HG03159 (cell line): ENCODE data around the gene TIMM8B.
A peak's percentile ranks its signal among the peaks of the same experiment; 100 is the strongest.
"Not testable (repeated sequence)": the region's sequence is repeated elsewhere in the genome, so short reads cannot be mapped to it uniquely, and the experiment has no call there.

Source experiments
- ATAC-seq: cut with Tn5 transposase; IDR thresholded peaks from one replicate; pipeline ENCODE4 v1.9.1; 2021; ENCODE audit warnings: mild to moderate bottlenecking, moderate library complexity; ENCODE audit not compliant: unreplicated experiment

TIMM8B gene, protein sequence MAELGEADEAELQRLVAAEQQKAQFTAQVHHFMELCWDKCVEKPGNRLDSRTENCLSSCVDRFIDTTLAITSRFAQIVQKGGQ

DNA sequence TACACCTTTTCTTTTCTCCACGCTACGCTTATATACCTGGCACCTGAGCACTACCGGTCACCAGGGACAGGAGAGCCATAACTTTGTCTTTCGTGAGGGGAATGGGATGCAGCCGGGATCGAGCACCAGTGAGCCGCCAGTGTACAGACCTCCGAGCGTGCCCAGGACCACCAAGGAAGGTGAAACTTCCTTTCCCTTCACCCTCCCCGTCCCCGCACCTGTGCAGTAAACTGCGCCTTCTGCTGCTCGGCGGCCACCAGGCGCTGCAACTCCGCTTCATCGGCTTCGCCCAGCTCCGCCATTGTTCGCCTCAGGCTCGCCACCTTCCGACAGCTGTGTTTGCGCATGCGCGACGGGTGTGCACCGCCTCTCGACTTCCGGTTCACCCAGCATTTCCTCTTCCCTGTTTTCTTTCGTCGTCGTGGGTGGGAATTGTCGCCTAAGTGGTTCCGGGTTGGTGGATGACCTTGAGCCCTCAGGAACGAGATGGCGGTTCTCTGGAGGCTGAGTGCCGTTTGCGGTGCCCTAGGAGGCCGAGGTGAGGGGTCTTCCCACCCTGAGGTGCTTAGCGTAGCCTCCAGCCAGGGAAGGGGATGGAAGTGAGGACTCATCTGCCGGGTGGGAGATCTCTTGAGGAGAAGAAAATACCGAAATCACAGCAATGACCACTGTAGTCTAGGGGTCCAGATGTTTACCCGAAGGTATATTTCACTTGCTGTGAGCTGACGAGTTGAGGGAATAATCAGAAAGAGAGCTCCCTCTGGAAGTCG is at the start of gene TIMM8B, which contains the start of gene SDHD:
TSS of gene TIMM8B (minus strand) at position 335 of the 770 bp plus-strand sequence. CDS start at position 302, 33 bp downstream.
TSS of gene SDHD (plus strand) at position 452 of the 770 bp plus-strand sequence. CDS start at position 487, 35 bp downstream.
- peak; percentile 91 for ATAC-seq

DNA sequence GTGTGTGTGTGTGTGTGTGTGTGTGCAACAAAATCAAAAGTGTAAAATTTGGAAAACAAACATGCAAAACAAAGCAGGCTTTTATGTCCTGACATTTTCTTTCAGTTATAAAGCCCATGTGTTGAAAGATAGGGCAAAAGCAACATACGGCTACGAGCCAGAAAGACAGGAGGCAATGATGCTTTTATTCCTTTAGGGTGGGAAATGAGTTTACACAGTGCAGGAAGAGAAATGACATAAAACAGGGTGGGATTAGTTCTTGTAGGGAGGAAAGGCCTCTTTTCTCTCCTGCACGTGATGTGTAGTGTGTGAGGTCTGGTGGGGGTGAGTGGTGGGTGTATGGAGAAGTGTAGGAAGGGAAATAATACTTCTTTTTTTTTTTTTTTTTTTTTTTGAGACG is 47.9 kb upstream of the TIMM8B start:
- no peak for ATAC-seq

DNA sequence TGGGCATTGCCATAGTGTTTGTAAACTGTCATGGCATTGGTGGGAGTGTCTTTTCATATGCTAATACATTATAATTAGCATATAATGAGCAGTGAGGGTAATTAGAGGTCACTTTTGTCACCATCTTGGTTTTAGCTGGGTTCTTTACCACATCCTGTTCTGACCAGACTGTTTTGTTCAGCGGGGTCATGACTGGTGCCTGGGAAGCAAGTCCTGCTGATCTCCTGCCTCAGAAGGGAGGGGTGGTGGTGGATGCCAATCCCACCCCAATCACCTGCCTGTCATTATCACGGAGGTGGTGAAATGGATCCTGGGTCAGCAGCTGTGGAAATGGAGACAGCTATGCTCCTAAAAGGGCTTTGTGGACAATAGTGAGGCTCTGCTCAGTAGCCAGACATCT is 46.2 kb upstream of the TIMM8B start:
- ATAC-seq = no peak

DNA sequence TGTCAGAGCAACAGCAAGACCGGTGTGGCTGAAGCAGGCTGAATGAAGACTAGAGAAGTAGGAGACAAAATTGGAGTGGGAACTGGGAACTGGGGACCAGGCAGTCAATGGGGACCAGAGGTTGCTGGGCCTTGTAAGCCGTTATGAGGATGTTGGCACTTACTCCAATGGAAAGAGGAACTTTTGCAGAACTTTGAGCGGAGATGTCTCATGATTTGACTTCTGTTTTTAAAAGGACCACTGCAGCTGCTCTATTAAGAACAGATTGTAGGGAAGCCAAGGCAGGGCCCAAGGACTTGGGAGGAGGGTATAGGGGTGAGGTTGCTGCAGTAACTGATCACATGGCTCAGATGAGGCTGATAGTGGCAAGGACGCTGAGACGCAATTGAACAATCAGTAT is 43.1 kb upstream of the TIMM8B start:
- no peak for ATAC-seq

DNA sequence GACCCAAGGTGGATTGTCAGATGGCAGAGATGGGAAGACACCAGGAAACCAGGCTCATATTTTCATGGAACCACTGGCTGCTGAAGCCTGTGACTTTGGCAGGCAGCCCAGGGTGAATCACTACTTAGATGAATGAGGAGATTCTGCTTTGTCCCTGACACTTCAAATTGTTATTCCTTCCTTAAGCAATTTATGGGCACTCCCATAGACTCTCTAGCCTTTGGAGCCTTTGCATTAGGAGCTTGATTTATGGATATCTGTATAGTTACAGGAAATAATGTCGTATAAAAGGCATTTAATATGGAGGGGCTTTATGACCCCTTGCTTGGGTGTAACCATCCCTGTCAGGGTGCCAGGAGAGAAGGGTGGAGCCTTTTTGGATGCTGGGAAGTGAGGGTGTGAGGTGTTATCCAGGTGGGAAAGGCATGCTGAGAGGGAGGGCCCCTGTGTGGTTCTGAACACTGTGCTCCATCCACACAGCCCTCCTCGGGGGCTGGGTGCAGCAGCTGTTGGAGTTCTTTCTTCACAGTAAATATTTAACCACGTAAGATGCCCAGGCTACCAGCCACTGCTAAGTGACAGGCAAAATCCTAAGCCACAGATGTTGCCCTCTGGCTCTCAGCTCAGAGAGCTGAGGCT is 42.0 kb upstream of the TIMM8B start:
- no peak for ATAC-seq

DNA sequence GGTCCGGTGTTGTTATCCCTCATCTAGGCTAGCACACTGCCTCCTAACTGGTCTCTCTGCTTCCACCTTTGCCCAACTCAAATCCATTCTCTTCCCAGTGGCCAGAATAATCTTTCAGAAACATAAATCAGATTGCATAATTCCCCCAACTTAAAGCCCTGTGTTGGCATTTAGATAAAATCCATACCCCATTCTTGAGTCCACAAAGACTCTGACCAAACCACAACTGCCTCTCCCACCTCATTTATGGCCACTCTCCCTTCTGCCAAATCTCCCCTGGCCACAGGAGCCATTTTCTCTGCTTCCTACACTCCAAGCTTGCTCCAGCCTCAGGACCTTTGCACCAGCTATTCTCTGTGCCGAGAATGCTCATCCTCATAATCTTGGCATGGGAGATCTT is 40.5 kb upstream of the TIMM8B start:
- ATAC-seq = no peak

DNA sequence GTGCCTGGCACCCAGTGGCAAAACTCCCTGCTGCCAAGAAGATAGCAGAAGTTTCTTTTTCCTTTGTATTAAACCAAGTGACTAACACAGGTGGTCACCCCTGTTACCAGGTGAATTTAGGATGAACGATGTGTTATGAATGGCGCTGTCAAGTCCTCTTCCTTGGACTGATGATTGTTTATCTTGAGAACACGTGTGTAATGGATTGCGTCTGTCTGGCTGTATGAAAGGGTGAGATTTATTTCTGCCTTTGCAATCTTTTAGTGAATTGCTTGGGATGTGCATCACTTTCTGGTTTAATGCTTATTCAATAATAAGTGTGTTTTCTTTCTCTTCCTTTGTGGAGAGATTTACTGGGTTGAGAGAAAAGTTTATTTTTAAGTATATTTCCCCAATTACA is 36.6 kb upstream of the TIMM8B start:
- ATAC-seq = no peak

DNA sequence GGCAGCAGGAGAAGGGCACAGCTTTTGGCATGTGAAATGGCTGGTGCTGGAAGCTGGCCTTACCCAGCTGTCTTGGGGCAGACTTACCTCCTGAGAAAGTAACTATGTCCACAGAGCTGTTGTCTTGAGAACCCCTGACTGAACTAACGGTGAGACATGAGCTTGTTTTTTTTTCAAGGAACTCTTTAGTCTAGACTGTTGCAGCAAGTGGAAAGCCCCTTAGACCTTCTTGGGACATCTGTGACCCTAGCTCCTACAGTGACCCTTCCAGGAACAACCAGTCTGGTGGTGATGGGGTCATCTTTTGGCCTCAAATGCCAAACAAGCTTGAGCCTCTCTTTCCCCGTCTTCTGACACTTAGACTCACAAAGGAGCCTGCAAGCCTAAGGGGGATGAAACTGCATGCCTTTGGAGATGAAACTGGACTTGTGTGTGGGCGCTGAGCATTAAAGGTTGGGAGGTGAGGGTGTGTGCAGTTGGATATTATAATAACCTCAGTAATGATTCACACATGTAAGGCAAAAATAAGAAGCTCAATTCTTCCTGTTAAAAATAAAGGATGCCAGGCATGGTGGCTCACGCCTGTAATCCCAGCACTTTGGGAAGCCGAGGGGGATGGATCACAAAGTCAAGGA is 35.5 kb upstream of the TIMM8B start:
- no peak for ATAC-seq

DNA sequence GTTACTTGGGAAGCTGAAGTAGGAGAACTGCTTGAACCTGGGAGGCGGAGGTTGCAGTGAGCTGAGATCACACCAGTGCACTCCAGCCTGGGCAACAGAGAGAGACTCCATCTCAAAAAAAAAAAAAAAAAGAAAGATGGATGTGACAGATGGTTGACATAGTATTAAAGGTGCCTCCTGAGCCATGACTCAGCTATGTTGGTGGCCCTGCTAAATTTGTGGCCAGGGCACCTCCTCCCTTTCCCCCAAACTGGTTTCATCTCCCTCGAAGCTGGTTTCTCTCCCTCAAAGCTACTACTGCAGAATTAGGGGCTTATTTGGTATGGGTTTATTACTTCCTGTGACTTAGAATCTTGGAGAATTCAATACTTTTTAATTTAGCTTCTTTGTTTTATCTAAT is 31.6 kb upstream of the TIMM8B start:
- no peak for ATAC-seq

DNA sequence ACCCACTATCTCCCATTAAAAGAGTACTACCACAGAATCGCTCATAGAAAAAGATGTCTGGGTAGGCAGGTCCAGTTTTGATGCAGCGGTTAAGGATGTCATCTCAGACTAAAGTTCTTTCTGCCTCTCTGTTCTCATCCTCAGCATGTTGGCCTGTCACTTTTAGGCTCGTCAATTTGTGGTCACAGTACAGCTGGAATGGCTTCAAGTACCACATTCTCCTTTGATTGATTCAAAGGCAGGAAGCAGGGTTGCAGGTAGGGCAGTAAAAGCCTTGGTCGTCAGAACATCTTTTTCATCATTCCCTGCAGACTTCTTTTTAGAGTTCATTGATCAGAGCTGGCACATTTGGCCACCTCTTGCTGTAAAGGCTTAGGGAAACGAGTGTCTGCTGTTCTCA is 28.8 kb upstream of the TIMM8B start:
- no peak for ATAC-seq

DNA sequence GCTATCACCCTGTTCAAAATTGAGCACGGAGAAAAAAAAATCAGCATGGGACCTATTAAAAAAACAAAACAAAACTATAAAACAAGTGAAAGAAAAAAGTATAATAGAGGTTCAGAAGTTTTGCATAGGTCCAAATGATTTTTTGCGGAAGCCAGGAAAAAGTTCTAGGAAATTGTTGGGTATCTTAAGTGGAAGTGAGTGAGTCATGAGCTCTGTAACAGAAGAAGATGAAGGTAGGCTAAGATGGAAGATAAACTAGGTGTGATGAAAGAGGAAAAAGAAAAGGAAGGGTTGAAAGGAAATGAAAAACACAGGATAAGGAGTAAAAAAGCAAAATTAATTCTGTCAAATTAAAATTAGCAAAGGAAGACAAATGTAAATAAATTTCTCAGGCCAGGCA is 27.9 kb upstream of the TIMM8B start:
- no peak for ATAC-seq

DNA sequence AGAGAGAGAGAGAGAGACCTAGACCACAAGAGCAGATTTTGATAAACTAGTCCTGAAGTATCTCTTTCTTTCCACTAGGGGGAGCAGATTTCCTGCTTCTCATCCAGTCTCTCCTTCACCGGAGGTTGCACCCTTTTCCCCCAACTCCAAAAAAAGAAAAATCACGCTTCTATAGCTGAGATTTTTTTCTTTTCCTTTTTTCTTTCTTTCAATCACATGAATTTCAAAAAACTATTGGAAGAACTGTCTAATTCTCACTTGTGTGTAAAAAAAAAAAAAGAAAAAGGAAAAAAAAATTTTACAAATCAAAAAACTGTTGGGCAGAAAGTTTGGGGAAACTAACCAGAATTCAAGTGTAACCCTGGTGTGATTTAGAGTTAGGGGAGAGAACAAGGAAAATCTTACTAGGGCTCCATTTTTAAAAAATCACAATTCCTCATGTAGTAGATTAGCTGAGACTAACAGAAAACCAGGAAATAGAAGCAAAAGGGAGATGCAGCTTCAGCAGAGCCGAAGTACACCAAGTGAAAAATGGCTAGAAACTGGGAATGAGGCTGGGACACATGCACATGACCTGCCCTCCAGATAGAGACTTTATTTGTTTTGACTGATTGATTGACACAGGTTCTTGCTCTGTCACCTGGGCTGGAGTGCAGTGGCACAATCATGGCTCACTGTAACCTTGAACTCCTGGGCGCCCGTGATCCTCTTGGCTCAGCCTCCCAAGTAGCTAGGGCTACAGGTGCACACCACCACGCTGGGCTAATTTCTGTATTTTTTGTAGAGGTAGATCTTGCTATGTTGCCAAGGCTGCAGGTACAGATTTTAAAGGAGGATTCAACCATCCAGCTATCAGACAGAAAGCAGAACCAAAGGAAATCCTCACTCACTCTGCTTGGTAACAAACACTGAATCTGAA is 27.2 kb upstream of the TIMM8B start:
- no peak for ATAC-seq

DNA sequence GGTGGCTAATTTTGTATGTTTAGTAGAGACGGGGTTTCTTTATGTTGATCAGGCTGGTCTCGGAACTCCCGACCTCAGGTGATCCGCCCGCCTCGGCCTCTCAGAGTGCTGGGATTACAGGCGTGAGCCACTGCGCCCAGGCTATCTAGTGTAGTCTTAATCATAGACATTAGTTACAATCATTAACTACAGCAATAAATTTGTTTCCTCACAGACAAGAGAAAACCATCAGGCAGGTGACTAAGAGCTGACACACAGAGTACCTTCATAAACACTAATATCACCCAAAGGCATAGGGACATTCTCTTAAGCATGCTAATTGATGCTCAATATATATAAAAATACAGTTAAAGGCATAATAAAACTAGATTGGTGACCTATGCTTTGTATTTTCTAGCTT is 19.5 kb upstream of the TIMM8B start:
- ATAC-seq = no peak

DNA sequence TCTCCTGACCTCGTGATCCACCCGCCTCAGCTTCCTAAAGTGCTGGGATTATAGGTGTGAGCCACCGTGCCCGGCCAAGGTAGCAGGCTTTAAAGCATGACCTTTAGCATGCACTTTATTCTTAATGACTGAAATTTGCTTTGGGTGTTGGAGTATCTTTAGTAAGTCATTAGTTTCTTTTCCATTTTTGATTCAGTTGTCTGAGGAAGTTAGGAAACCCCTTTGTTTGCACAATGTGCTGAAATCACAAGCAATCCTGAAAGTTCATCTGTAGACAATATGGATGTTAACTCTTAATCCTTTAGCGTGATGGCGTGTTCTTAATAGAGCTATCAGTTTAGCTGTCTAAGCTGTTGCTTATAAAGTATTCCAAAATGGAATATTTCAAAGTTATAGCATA is 16.9 kb upstream of the TIMM8B start:
- ATAC-seq = no peak

DNA sequence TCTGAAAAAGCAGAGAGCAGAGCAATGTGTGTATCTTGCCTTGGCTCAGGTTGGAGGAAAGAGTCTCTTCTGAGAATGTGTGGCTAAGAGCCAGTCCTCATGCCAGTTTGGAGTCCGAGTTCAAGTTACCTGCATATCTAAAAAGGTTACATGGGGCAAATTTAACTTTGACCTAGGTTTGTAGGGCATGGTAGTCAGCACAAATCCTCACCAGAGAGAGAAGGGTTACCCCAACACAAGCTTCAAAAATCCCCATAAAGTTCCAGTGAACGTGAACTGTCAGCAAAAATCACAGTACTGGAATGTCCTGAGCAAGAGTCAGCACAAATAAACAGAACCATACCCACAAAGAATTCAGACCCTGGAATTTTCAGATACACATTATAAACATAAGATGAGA is 13.9 kb upstream of the TIMM8B start:
- no peak for ATAC-seq

DNA sequence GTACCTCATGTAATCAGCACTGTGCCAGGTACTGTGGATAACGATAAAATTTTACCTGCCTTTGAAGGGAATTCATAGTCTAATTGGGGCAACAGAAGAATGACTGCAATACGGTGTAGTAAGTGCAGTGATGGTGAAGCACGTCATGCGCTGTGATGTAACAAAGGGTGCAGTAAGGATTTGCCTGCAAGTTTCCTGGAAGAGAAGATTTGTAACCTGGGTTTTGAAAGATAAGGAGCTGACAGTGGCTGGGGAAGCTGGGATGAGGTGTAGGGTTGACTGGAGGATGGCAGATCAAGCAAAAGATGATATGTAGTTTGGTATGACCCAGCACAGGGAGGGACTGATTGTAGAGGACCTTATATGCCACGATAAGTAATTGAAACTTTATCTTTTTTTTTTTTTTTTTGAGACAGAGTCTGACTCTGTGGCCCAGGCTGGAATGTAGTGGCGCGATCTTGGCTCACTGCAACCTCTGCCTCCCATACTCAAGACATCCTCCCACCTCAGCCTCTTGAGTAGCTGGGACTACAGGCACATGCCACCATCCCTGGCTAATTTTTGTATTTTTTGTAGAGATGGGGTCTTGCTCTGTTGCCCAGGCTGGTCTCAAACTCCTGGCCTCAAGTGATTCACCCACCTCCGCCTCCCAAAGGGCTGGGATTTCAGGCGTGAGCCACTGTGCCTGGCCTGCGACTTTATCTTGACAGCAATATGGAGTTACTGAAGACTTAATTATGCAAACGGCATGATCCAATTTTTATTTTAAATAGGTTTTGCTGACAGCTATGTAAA is 11.4 kb upstream of the TIMM8B start:
- ATAC-seq = no peak

DNA sequence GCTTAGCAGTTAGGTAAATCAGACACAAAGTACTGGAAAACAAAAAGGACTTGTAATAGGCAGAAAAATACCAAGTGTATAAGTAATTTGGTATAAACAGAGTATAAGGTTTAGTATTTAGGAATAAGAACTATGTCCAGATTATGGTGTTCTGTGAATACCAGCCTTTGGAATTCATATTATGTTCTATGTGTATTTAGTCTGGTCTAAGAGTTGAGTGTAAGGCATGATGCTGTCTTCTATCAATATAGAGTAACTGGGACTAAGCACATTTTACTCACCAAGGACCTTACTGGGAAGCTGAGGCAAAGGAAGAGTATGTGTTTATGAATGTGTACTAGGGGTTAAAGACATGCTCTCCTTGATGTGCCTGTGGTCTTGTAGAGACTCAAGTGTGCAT is 9.6 kb upstream of the TIMM8B start:
- no peak for ATAC-seq

DNA sequence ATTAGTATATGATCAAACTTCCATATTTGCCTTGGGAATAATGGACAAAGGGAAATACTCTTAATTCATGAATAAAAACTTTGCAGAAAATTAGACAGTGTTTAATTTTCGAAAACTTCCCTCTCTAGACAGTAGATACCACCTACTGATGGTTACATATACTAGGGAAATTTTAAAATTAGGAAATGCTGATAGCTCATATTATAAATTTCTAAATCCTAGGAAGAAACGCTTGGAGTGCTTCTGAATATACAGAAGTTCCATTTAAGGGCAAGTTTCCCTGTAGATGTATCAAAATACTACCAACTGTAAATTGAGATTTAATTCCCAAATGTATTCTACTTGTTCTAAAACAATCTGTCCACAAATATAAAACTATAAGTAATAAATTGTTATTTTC is 8.7 kb upstream of the TIMM8B start:
- ATAC-seq = not testable (repeated sequence)

DNA sequence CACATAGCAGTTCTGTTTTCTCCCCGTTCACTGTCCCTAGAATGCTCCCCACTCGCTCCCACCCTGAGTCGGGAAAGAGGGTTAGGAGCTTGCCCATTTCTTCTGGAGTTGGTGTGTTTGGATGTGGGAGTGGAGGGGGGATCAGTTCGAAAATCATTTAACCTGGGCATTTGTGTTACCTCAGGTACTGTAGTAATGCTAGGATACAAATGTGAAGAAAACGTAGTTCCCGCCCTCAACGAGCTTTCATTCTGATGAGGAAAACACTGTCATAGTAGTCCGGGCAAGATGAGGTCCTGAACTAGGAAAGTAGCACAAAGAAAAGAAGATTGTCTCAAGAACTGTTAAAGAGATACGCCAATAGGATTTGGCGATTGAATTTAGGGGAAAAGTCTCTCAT is 656 bp upstream of the TIMM8B start:
- ATAC-seq = no peak

DNA sequence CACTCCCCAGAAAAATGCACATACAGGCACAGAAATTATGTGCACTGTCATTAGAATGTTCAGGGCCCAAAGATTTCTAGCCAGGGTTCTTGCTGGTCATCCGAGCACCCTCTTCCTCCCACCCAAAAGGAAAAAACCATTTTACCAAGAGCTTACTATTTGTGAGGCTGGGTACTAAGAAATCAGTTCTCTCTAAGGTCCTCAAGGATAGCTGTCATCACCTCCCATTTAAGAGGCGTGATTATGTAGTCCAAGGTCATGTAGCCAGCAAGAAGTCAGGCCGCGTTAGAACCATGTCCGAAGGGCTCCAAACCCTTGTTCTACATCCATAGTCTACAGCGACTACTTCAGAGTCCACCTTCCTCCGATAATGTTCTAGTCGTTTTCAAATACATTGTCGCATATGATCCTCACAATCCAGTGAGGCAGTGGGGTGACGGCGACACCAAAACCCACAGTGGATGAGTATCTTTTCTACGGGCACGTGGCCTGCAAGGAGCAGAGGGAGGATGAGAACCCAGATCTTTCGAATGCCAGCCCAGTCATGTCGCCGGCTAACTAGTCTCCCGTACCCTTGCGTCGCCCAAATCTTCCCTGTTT is 634 bp downstream of the TIMM8B start:
- ATAC-seq = peak; percentile 27
